CD1c-positive myeloid dendritic cell (primary cell): ENCODE data around the gene FLCN.

Experiments used
- DNase-seq: peaks from one replicate; pipeline ENCODE4 v3.0.0-alpha.2; 2016; ENCODE audit errors: extremely low spot score

The FLCN gene

GRCh38 chr17:17236295-17237025, 508 bp downstream of the FLCN start:
- peak; percentile 15 for DNase-seq

- DNase-seq, result peak; percentile 25
Observed at GRCh38 chr17:17235212-17236174, 1.5 kb downstream of the FLCN start.

- DNase-seq, result no peak
Observed at GRCh38 chr17:17232303-17232621, 4.7 kb downstream of the FLCN start.

- DNase-seq, result no peak
Observed at GRCh38 chr17:17231621-17232302, 5.2 kb downstream of the FLCN start.

GRCh38 chr17:17229416-17230384, 7.3 kb downstream of the FLCN start:
- no peak for DNase-seq

GRCh38 chr17:17228521-17229279, 8.3 kb downstream of the FLCN start:
- DNase-seq, result no peak

GRCh38 chr17:17227608-17228520, 9.1 kb downstream of the FLCN start:
- DNase-seq, result no peak

GRCh38 chr17:17226451-17227265, 10.3 kb downstream of the FLCN start:
- no peak for DNase-seq

- DNase-seq, result no peak
Observed at GRCh38 chr17:17225901-17226300, 11.1 kb downstream of the FLCN start.

- DNase-seq, result no peak
Observed at GRCh38 chr17:17224137-17224536, 12.8 kb downstream of the FLCN start.

- no peak for DNase-seq
Observed at GRCh38 chr17:17223736-17224135, 13.2 kb downstream of the FLCN start.

- no peak for DNase-seq
Observed at GRCh38 chr17:17221329-17221728, 15.6 kb downstream of the FLCN start.

- no peak for DNase-seq
Observed at GRCh38 chr17:17220529-17220928, 16.4 kb downstream of the FLCN start.

GRCh38 chr17:17217995-17218394, 19.0 kb downstream of the FLCN start:
- no peak for DNase-seq

GRCh38 chr17:17216776-17217175, 20.2 kb downstream of the FLCN start:
- no peak for DNase-seq

- no peak for DNase-seq
Observed at GRCh38 chr17:17216236-17216635, 20.7 kb downstream of the FLCN start.

GRCh38 chr17:17215575-17215974, 21.4 kb downstream of the FLCN start:
- no peak for DNase-seq

- DNase-seq, result no peak
Observed at GRCh38 chr17:17214646-17215436, 22.1 kb downstream of the FLCN start.
